GM12865 (cell line): ENCODE data around the gene RHOV.

Source experiments
- DNase-seq: peaks from one replicate; pipeline ENCODE4 v3.0.0; 2010; ENCODE audit warnings: low read depth
- H3K4me3 ChIP-seq: 2 replicates; pipeline ENCODE4 v1.5.1; 2011; ENCODE audit warnings: mild to moderate bottlenecking, low read depth, low read length, control low read depth
- TF ChIP-seq, protein P1 (sequence below): IDR thresholded peaks from 2 replicates; pipeline ENCODE4 v1.5.1; 2011; ENCODE audit warnings: low read length, control low read depth, low read depth, inconsistent platforms; ENCODE audit not compliant: insufficient read depth; ENCODE audit errors: missing control alignments

Gene RHOV

DNA sequence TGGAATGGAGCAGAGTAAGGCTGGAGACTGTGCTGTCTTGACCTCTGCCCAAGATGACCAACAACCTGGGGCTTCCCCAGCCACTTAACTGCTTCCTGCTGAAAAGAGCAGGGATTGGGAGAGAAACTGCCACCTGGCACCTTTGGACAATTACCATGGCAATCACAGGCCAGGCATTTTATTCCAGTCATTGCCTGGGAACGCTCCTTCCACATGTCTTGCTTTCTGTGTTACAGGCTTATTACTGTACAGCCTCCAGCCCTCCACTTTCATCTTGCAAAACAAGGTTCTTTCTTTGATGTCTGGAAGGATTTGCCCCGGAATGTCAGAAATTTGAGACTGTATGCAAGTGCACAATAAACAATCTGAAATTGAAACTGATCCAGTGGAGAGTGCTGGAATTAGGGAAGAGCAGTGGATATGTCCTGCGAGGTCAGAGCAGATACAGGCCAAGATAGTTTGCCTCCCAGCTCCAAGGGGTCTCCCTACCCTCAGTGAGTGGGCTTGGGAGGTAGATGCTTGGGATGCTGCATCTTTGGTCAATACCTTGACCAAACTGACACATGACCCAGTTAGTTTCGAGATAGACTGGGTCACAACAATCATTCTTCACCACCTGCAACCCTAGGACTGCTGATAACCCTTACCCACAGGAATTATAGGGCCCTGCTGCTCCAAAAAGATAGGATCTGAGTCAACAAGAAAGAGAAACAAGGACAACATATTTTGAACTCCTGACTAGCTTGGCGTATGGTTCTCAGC is 48.2 kb downstream of the RHOV start:
- TF ChIP-seq, protein P1, sequence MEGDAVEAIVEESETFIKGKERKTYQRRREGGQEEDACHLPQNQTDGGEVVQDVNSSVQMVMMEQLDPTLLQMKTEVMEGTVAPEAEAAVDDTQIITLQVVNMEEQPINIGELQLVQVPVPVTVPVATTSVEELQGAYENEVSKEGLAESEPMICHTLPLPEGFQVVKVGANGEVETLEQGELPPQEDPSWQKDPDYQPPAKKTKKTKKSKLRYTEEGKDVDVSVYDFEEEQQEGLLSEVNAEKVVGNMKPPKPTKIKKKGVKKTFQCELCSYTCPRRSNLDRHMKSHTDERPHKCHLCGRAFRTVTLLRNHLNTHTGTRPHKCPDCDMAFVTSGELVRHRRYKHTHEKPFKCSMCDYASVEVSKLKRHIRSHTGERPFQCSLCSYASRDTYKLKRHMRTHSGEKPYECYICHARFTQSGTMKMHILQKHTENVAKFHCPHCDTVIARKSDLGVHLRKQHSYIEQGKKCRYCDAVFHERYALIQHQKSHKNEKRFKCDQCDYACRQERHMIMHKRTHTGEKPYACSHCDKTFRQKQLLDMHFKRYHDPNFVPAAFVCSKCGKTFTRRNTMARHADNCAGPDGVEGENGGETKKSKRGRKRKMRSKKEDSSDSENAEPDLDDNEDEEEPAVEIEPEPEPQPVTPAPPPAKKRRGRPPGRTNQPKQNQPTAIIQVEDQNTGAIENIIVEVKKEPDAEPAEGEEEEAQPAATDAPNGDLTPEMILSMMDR: no peak
- DNase-seq: no peak
- H3K4me3 ChIP-seq: no peak overlapping the region

DNA sequence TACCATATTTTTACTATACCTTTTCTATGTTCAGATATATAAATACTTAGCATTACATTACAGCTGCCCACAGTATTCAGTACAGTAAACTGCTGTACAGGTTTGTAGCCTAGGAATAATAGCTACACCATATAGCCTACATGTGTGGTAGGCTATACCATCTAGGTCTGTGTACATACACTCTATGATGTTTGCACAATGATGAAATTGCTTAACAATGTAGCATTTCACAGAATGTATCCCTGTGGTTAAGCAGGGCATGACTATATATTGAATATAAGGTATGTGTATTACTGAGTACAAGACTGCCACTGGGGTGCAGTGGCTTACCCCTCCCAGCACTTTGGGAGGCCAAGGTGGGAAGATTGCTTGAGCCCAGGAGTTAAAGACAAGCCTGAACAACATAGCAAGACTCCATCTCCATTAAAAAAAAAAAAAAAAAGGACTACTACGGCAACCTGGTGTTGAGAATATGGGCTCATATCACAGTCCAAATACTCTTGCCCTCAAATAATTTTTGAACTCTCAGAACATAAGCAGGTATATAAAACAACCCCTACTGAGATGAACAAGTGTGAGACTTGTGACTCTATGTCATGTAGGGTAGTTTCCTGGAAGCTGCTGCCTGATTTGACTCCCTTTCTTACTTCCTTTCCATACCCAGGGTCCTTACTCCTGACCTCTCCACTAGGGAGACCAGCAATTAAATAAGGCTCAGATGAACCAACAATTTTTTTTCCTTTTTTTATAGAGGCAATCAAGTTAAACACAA is 50.3 kb downstream of the RHOV start:
- TF ChIP-seq, protein P1: no peak
- no peak for DNase-seq
- H3K4me3 ChIP-seq: no peak overlapping the region
